Thyroid gland (tissue), 4 donors: Measurements from ENCODE around the gene VPS26A.

ENCODE experiments used
- CTCF ChIP-seq, 6 experiments: fragments of 200-600 bp in 3 of 6; fragments of 450-650 bp in 3 of 6; sonication (generic) in 3 of 6; IDR thresholded peaks; one replicate each; pipeline ENCODE4 v1.5.1; 2016 to 2019; ENCODE audit warnings: antibody characterized with exemption in 6 of 6, mild to moderate bottlenecking in 2 of 6, inconsistent platforms in 1 of 6, moderate library complexity in 1 of 6
- POLR2A ChIP-seq, 2 donors: fragments of 450-650 bp; IDR thresholded peaks; one replicate each; pipeline ENCODE4 v1.6.1; 2017; ENCODE audit warnings: antibody characterized with exemption in 2 of 2, mild to moderate bottlenecking in 2 of 2, moderate library complexity in 1 of 2

GRCh38 chr10:69209787-69210484 lies 86.0 kb downstream of the VPS26A start:
- no peak for TF ChIP-seq POLR2A (IDR thresholded peaks at IDR 0.05)
- no peak for TF ChIP-seq CTCF (IDR thresholded peaks at IDR 0.05)
